ENCODE data around the gene DMRTC2. TPM values are rescaled to one million over a fixed set of nuclear protein-coding genes. Genes with fewer than 3 reads are reported as not detected.

DMRTC2 gene
- total RNA-seq, 1 experiment from 2014 or later: not detected

DNA sequence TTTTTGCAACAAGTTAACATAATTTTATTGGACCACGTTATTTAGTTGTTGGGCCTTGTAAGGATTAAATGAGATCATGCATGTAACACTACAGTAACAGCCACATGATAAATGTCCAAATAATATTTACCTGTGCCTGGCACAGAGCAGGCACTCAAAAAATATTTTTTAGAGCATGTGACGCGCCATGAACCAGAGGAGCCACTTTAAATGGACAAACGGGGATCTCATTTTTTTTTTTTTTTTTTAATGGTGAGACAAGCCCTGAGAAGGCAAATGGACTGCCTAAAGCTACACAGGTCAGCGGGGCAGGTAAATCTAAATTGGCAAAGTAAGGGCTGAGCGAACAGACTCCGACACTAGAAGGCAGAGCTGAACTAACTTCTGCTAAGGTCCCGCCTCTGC lies 14.4 kb downstream of the DMRTC2 start:
- POLR2A ChIA-PET (ENCODE audit: unreplicated experiment): interaction anchor here (0.5 kb wide), 1 partner anchor 1652 kb away, joined by 3 read pairs; no protein-coding TSS in a partner anchor

GRCh38 chr19:41859618-41860418 lies 15.0 kb downstream of the DMRTC2 start, which contains the start of gene RPS19:
Gene RPS19 (plus strand): TSS chr19:41860255. CDS start chr19:41860775, 520 bp downstream.
- Histone ChIP-seq H3K36me3 (ENCODE audit: low read depth, low read length) (peaks cover 41% of the 10 kb centered on the region), H3K9me2 (replicated peaks; ENCODE audit: low read length) (no peaks in the 10 kb centered on the region), H2AFZ (ENCODE audit: low read length) (peak within 1 kb of the TSS; percentile 93), H3K27me3 (ENCODE audit: low read length) (no peaks in the 10 kb centered on the region), H3K27ac (ENCODE audit: low read length) (peak within 1 kb of the TSS; percentile 92), H3F3A (ENCODE audit: low read length, unreplicated experiment) (no peaks in the 10 kb centered on the region), H3K4me2 (ENCODE audit: low read length) (peak within 1 kb of the TSS; percentile 98), H3K79me2 (ENCODE audit: low read length) (peaks cover 48% of the 10 kb centered on the region), H4K20me1 (ENCODE audit: low read length) (peaks cover 40% of the 10 kb centered on the region), H3K9ac (ENCODE audit: low read length) (peak within 1 kb of the TSS; percentile 100), H3K9me3 (ENCODE audit: low read length) (no peaks in the 10 kb centered on the region), H3K4me1 (ENCODE audit: insufficient read depth, low read length) (peaks cover 30% of the 10 kb centered on the region), H3K4me3 (ENCODE audit: low read length) (peak within 1 kb of the TSS; percentile 99)
- ATAC-seq (peak; percentile 86), DNase-seq (peak; percentile 97)
- intact Hi-C loops (cut with micrococcal nuclease): no loop called here
- ChIA-PET POLR2A (ENCODE audit: unreplicated experiment) (interaction anchor here (0.5 to 1.0 kb wide), 4 partner anchors 25 to 1652 kb away, joined by 3 to 6 read pairs (median 4); partner anchors contain the start of gene ZNF574), CTCF (interaction anchor here (0.6 kb wide), 1 partner anchor 153 kb away, joined by 3 read pairs; no protein-coding TSS in a partner anchor)
- BruUV-seq (replicated peaks): no TSS peak
- TF ChIP-seq, protein P1, sequence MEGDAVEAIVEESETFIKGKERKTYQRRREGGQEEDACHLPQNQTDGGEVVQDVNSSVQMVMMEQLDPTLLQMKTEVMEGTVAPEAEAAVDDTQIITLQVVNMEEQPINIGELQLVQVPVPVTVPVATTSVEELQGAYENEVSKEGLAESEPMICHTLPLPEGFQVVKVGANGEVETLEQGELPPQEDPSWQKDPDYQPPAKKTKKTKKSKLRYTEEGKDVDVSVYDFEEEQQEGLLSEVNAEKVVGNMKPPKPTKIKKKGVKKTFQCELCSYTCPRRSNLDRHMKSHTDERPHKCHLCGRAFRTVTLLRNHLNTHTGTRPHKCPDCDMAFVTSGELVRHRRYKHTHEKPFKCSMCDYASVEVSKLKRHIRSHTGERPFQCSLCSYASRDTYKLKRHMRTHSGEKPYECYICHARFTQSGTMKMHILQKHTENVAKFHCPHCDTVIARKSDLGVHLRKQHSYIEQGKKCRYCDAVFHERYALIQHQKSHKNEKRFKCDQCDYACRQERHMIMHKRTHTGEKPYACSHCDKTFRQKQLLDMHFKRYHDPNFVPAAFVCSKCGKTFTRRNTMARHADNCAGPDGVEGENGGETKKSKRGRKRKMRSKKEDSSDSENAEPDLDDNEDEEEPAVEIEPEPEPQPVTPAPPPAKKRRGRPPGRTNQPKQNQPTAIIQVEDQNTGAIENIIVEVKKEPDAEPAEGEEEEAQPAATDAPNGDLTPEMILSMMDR (conservative IDR thresholded peaks at IDR 0.05; ENCODE audit: low read depth, low read length): peak; percentile 48
- TF ChIP-seq EZH2 (IDR thresholded peaks at IDR 0.05; ENCODE audit: low read length, unreplicated experiment): no peak
- TF ChIP-seq EZH2phosphoT487 (IDR thresholded peaks at IDR 0.05; ENCODE audit: borderline replicate concordance, low read length): no peak

More for the DNA sequence above, 14.4 kb downstream of the DMRTC2 start:
- Histone ChIP-seq H3K27me3 (ENCODE audit: low read length) (peaks cover 5% of the 10 kb centered on the region; the same call in 1 of the 2 replicates), H3K79me2 (ENCODE audit: low read length) (peaks cover 42% of the 10 kb centered on the region), H4K20me1 (ENCODE audit: low read length) (peaks cover 34% of the 10 kb centered on the region), H3K27ac (ENCODE audit: low read length) (0 out of 2 replicates have a peak overlapping the region, but pooled peaks have one; percentile 7), H3K9me3 (ENCODE audit: low read length) (no peaks in the 10 kb centered on the region), H3K36me3 (ENCODE audit: low read depth, low read length) (peaks cover 35% of the 10 kb centered on the region), H3K4me2 (ENCODE audit: low read length) (peak overlapping the region; percentile 88), H2AFZ (ENCODE audit: low read length) (peak overlapping the region; percentile 76), H3F3A (ENCODE audit: low read length, unreplicated experiment) (no peaks in the 10 kb centered on the region), H3K4me1 (ENCODE audit: insufficient read depth, low read length) (peaks cover 30% of the 10 kb centered on the region), H3K9ac (ENCODE audit: low read length) (peak overlapping the region; percentile 53; the same call in 1 of the 2 replicates), H3K9me2 (replicated peaks; ENCODE audit: low read length) (no peaks in the 10 kb centered on the region), H3K4me3 (ENCODE audit: low read length) (peak overlapping the region; percentile 63)
- ATAC-seq: no peak
- CTCF ChIA-PET: interaction anchor here (0.6 kb wide), 1 partner anchor 153 kb away, joined by 3 read pairs; no protein-coding TSS in a partner anchor
- BruUV-seq (replicated peaks): no TSS peak
- TF ChIP-seq, protein P1 (conservative IDR thresholded peaks at IDR 0.05; ENCODE audit: low read depth, low read length): no peak
- TF ChIP-seq EZH2phosphoT487 (IDR thresholded peaks at IDR 0.05; ENCODE audit: borderline replicate concordance, low read length): no peak
- no peak for TF ChIP-seq EZH2 (IDR thresholded peaks at IDR 0.05; ENCODE audit: low read length, unreplicated experiment)
- intact Hi-C loops (cut with micrococcal nuclease): no loop called here
- DNase-seq: no peak
